Measurements from ENCODE around the gene DOK3. TPM values are rescaled to one million over a fixed set of nuclear protein-coding genes. Genes with fewer than 3 reads are reported as not detected.
A peak's percentile ranks its signal among the peaks of the same experiment; 100 is the strongest.

Gene DOK3
- total and polyA plus RNA-seq, 2 of the 13 experiments (the other 11 are each of a cell fraction or from before 2014, with no cell fraction given) = 1.4 to 1.5 TPM

- TF ChIP-seq ZNF646 (CRISPR knock-in tag; IDR thresholded peaks at IDR 0.05) (no peak), FOXP4 (CRISPR knock-in tag; IDR thresholded peaks at IDR 0.05) (0 out of 2 replicates have a peak, but pooled peaks have one; percentile 19), ZNF724P (CRISPR knock-in tag; IDR thresholded peaks at IDR 0.05; ENCODE audit: borderline replicate concordance) (0 out of 2 replicates have a peak, but pooled peaks have one; percentile 31), ZNF629 (CRISPR knock-in tag; conservative IDR thresholded peaks at IDR 0.05) (peak; percentile 99), ZNF691 (CRISPR knock-in tag; IDR thresholded peaks at IDR 0.05; ENCODE audit: borderline replicate concordance, low read depth) (0 out of 2 replicates have a peak, but pooled peaks have one; percentile 19), ZNF549 (CRISPR knock-in tag; IDR thresholded peaks at IDR 0.05) (0 out of 2 replicates have a peak, but pooled peaks have one; percentile 25), ZFY (CRISPR knock-in tag; IDR thresholded peaks at IDR 0.05) (peak; percentile 85), KDM5B (CRISPR knock-in tag; IDR thresholded peaks at IDR 0.05; ENCODE audit: borderline replicate concordance) (peak; percentile 51; the same call in 1 of the 2 replicates), ZNF18 (CRISPR knock-in tag; IDR thresholded peaks at IDR 0.05; ENCODE audit: insufficient replicate concordance) (no peak), E2F1 (CRISPR knock-in tag; IDR thresholded peaks at IDR 0.05) (0 out of 2 replicates have a peak, but pooled peaks have one; percentile 43), MAF1 (CRISPR knock-in tag; IDR thresholded peaks at IDR 0.05; ENCODE audit: borderline replicate concordance) (0 out of 2 replicates have a peak, but pooled peaks have one; percentile 50), PHF8 (CRISPR knock-in tag; IDR thresholded peaks at IDR 0.05) (peak; percentile 53)
These were observed 12.2 kb downstream of the DOK3 start, which contains the start of gene PDLIM7 (continued) for GRCh38 chr5:177497292-177498012.
